ENCODE results near the gene CATSPERD. TPM values are rescaled to one million over a fixed set of nuclear protein-coding genes. Genes with fewer than 3 reads are reported as not detected.
A peak's percentile ranks its signal among the peaks of the same experiment; 100 is the strongest.

CATSPERD gene
- total RNA-seq, 1 experiment from 2014 or later: not detected

GRCh38 chr19:5690125-5690954 lies 30.1 kb upstream of the CATSPERD start, which contains the start of gene RPL36:
TSS of gene RPL36 (plus strand) at chr19:5690295. CDS start at chr19:5690508, 213 bp downstream.
- peak within 1 kb of the TSS; percentile 98 for H3K14ac ChIP-seq (ENCODE audit: insufficient read depth, low read length)
- no peak within 1 kb of the TSS for H3K4ac ChIP-seq (ENCODE audit: low read depth, low read length)
- H3K4me2 ChIP-seq (ENCODE audit: insufficient read depth, insufficient read length, low read length): peak within 1 kb of the TSS; percentile 54
- H3K9ac ChIP-seq (ENCODE audit: extremely low read depth, insufficient read length, low read length): peak within 1 kb of the TSS; percentile 98
- peak; percentile 98 for TF ChIP-seq CTCF (conservative IDR thresholded peaks at IDR 0.05)
- H2BK12ac ChIP-seq (ENCODE audit: insufficient read length, low read depth, low read length): no peak within 1 kb of the TSS
- H3K79me2 ChIP-seq (ENCODE audit: insufficient read depth, low read length): peaks cover 14% of the 10 kb centered on the region; the same call in 1 of the 2 replicates
- Mint-ChIP-seq H3K27me3 (ENCODE audit: low read depth) (peaks cover 9% of the 10 kb centered on the region), H3K36me3 (ENCODE audit: insufficient read depth in 1 of 3, low read depth in 3 of 3) (peaks cover 31 to 48% (median 40%) of the 10 kb centered on the region in 3 experiments), H3K4me1 (peaks cover 4 to 15% of the 10 kb centered on the region in 2 experiments), H3K9me3 (peaks cover 5 to 6% of the 10 kb centered on the region in 2 experiments; a peak in 2 of 5 replicates), H3K27ac (peak within 1 kb of the TSS; percentile 96 to 99 (median 99)), H3K4me3 (peak within 1 kb of the TSS; percentile 98 to 100)
- no peak within 1 kb of the TSS for H3K27ac ChIP-seq (ENCODE audit: insufficient read length, low read depth, low read length)
- H2BK120ac ChIP-seq (ENCODE audit: low read depth, low read length, poor library complexity, severe bottlenecking): no peak within 1 kb of the TSS
- H3T11ph ChIP-seq (ENCODE audit: low read length): no peak within 1 kb of the TSS
- H4K91ac ChIP-seq (ENCODE audit: insufficient read length, low read depth, low read length): peak within 1 kb of the TSS; percentile 33
- no peaks in the 10 kb centered on the region for H3K4me1 ChIP-seq (ENCODE audit: insufficient read depth, low read length)
- H4K5ac ChIP-seq (ENCODE audit: insufficient read length, low read depth, low read length): no peak within 1 kb of the TSS
- H3K56ac ChIP-seq (ENCODE audit: insufficient read length, low read depth, low read length): no peak within 1 kb of the TSS
- H3K79me1 ChIP-seq (ENCODE audit: insufficient read depth, low read depth, low read length, poor library complexity, severe bottlenecking): no peaks in the 10 kb centered on the region
- H3K23me2 ChIP-seq (ENCODE audit: insufficient read length, low read depth, low read length, poor library complexity, severe bottlenecking): peaks cover 5% of the 10 kb centered on the region
- H3K27me3 ChIP-seq (ENCODE audit: insufficient read depth, low read length): no peaks in the 10 kb centered on the region
- peak within 1 kb of the TSS; percentile 46 for H2BK5ac ChIP-seq (ENCODE audit: insufficient read length, low read length)
- H2BK20ac ChIP-seq (ENCODE audit: low read depth, low read length, poor library complexity, severe bottlenecking): no peak within 1 kb of the TSS
- no peak within 1 kb of the TSS for H2BK15ac ChIP-seq (ENCODE audit: low read depth, low read length)
- peak; percentile 98 for DNase-seq
- H4K8ac ChIP-seq (replicated peaks; ENCODE audit: insufficient read length, low read depth, low read length): no peak within 1 kb of the TSS
- H3K9me3 ChIP-seq (ENCODE audit: control insufficient read depth, low read depth, low read length): no peaks in the 10 kb centered on the region
- H3K18ac ChIP-seq (ENCODE audit: insufficient read length, low read depth, low read length): peak within 1 kb of the TSS; percentile 90
- no peak within 1 kb of the TSS for H2AK5ac ChIP-seq (ENCODE audit: insufficient read length, low read length)
- H4K20me1 ChIP-seq (ENCODE audit: control insufficient read depth, insufficient read depth, insufficient read length): no peaks in the 10 kb centered on the region
- H3K23ac ChIP-seq (ENCODE audit: insufficient read length, low read depth, low read length): no peak within 1 kb of the TSS
- no CpG with 5 or more reads among the region's 73 CpGs for WGBS (ENCODE audit: extremely low coverage, insufficient read length, low lambda C conversion rate)
- H2AFZ ChIP-seq (ENCODE audit: low read length): no peak within 1 kb of the TSS

All from H9 (cell line).